ENCODE data around the gene MRPS2. TPM values are rescaled to one million over a fixed set of nuclear protein-coding genes. Genes with fewer than 3 reads are reported as not detected.

Gene MRPS2
- total RNA-seq, 3 donors from 2014 or later (not counting 1 experiment from before 2014, with no cell fraction given): 15.6 to 26.7 (median 24.7) TPM

GRCh38 chr9:135551031-135551430 is 50.5 kb downstream of the MRPS2 start:
- Mint-ChIP-seq H3K4me3 (no peak overlapping the region), H3K9me3 (no peaks in the 10 kb centered on the region), H3K27me3 (ENCODE audit: low read depth in 2 of 2) (peaks cover 0 to 4% of the 10 kb centered on the region in 2 donors), H3K4me1 (no peaks in the 10 kb centered on the region), H3K27ac (no peak overlapping the region), H3K36me3 (no peaks in the 10 kb centered on the region)
- Histone ChIP-seq H3K36me3 (ENCODE audit: control insufficient read depth, insufficient read depth, low read length) (no peaks in the 10 kb centered on the region), H3K9me3 (ENCODE audit: control insufficient read depth, insufficient read depth, low read length) (no peaks in the 10 kb centered on the region), H3K4me3 (ENCODE audit: low read length) (no peak overlapping the region), H3K27me3 (ENCODE audit: control insufficient read depth, insufficient read depth, low read length) (no peaks in the 10 kb centered on the region), H3K4me1 (ENCODE audit: control insufficient read depth, insufficient read depth, low read length) (no peaks in the 10 kb centered on the region), H3K27ac (ENCODE audit: low read length) (no peak overlapping the region)
- no peak for DNase-seq
- TF ChIP-seq, protein P1, sequence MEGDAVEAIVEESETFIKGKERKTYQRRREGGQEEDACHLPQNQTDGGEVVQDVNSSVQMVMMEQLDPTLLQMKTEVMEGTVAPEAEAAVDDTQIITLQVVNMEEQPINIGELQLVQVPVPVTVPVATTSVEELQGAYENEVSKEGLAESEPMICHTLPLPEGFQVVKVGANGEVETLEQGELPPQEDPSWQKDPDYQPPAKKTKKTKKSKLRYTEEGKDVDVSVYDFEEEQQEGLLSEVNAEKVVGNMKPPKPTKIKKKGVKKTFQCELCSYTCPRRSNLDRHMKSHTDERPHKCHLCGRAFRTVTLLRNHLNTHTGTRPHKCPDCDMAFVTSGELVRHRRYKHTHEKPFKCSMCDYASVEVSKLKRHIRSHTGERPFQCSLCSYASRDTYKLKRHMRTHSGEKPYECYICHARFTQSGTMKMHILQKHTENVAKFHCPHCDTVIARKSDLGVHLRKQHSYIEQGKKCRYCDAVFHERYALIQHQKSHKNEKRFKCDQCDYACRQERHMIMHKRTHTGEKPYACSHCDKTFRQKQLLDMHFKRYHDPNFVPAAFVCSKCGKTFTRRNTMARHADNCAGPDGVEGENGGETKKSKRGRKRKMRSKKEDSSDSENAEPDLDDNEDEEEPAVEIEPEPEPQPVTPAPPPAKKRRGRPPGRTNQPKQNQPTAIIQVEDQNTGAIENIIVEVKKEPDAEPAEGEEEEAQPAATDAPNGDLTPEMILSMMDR (IDR thresholded peaks at IDR 0.05): no peak
- WGBS (ENCODE audit: insufficient coverage): 38% methylated on average over 14 of the region's 14 CpGs
- intact Hi-C loops (cut with micrococcal nuclease): no loop called here
- ATAC-seq: no peak

DNA sequence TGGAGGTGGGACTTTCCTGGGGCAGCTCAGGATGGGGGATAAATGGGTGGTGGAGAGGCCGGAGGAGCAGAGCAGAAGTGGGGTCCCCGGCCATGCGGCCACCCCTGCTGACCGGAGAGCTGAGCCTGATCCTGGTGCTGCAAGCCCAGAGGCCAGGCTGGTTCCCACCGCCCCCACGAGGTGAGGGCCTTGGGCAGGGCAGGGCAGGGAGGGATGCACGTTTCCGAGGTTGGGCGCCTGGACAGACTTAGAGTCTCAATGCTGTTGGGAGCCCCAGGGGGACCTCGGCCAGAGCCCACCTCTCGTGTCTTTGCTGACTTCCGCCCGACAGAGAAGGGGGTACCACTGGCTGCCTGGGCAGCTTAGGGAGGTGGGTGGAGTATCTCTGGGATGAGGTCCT is 51.0 kb downstream of the MRPS2 start:
- H3K4me3 ChIP-seq (ENCODE audit: low read length): no peak overlapping the region
- intact Hi-C loops (cut with micrococcal nuclease): no loop called here
- no peaks in the 10 kb centered on the region for H3K27me3 ChIP-seq (ENCODE audit: control insufficient read depth, insufficient read depth, low read length)
- TF ChIP-seq, protein P1 (IDR thresholded peaks at IDR 0.05): no peak
- H3K4me3 Mint-ChIP-seq: no peak overlapping the region
- no peaks in the 10 kb centered on the region for H3K9me3 ChIP-seq (ENCODE audit: control insufficient read depth, insufficient read depth, low read length)
- no peaks in the 10 kb centered on the region for H3K9me3 Mint-ChIP-seq
- no peaks in the 10 kb centered on the region for H3K36me3 Mint-ChIP-seq
- no peak overlapping the region for H3K27ac Mint-ChIP-seq
- ATAC-seq (no peak), DNase-seq (no peak)
- H3K4me1 ChIP-seq (ENCODE audit: control insufficient read depth, insufficient read depth, low read length): no peaks in the 10 kb centered on the region
- no peak overlapping the region for H3K27ac ChIP-seq (ENCODE audit: low read length)
- peaks cover 0 to 4% of the 10 kb centered on the region in 2 donors for H3K27me3 Mint-ChIP-seq (ENCODE audit: low read depth in 2 of 2)
- no peaks in the 10 kb centered on the region for H3K36me3 ChIP-seq (ENCODE audit: control insufficient read depth, insufficient read depth, low read length)
- 91% methylated on average over 13 of the region's 13 CpGs for whole genome bisulfite sequencing (ENCODE audit: insufficient coverage)
- no peaks in the 10 kb centered on the region for H3K4me1 Mint-ChIP-seq

DNA sequence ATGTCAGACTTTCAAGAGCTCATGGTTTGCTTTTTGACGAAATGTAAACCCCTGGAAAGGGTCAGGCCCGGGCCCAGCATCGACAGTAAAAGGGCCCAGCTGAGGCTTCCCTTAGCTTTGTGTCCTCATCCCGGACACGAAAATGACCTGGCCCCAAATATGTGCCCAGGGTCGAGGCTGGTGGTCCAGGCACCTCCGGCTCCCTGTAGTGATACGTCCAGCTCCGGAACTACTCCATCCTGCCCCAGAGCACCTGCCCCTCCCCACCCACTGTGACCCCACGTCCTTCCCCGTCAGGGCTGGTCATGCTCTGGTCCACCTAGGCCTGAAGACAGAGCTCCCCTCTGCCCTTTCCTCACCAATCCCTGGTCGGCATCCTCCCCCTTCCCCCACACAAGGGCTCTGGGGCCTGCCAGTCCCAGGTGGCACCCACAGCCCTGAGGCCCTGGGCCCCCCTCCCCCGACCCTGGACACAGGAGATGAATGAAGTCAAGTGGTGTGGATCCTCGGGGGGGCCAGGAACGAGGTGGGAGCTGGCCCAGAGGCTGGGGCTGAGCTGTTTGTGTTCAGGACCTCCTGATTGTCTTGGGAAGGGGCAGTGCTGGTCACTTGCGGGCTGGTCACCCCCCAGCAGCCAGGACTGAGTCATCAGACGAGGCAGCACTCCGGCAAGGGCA is 51.7 kb downstream of the MRPS2 start:
- Histone ChIP-seq H3K27ac (ENCODE audit: low read length) (no peak overlapping the region), H3K27me3 (ENCODE audit: control insufficient read depth, insufficient read depth, low read length) (no peaks in the 10 kb centered on the region), H3K36me3 (ENCODE audit: control insufficient read depth, insufficient read depth, low read length) (no peaks in the 10 kb centered on the region), H3K4me3 (ENCODE audit: low read length) (no peak overlapping the region), H3K4me1 (ENCODE audit: control insufficient read depth, insufficient read depth, low read length) (no peaks in the 10 kb centered on the region), H3K9me3 (ENCODE audit: control insufficient read depth, insufficient read depth, low read length) (no peaks in the 10 kb centered on the region)
- TF ChIP-seq, protein P1 (IDR thresholded peaks at IDR 0.05): no peak
- Mint-ChIP-seq H3K27me3 (ENCODE audit: low read depth in 2 of 2) (peaks cover 0 to 4% of the 10 kb centered on the region in 2 donors), H3K4me3 (no peak overlapping the region), H3K9me3 (no peaks in the 10 kb centered on the region), H3K4me1 (no peaks in the 10 kb centered on the region), H3K27ac (no peak overlapping the region), H3K36me3 (no peaks in the 10 kb centered on the region)
- WGBS (ENCODE audit: insufficient coverage): 86% methylated on average over 18 of the region's 18 CpGs
- ATAC-seq: no peak
- no peak for DNase-seq
- intact Hi-C loops (cut with micrococcal nuclease): no loop called here

- no peak for DNase-seq
- Mint-ChIP-seq H3K4me1 (no peaks in the 10 kb centered on the region), H3K27ac (no peak overlapping the region), H3K36me3 (no peaks in the 10 kb centered on the region), H3K27me3 (ENCODE audit: low read depth in 2 of 2) (peaks cover 0 to 4% of the 10 kb centered on the region in 2 donors), H3K9me3 (no peaks in the 10 kb centered on the region), H3K4me3 (no peak overlapping the region)
- TF ChIP-seq, protein P1 (IDR thresholded peaks at IDR 0.05): no peak
- Histone ChIP-seq H3K9me3 (ENCODE audit: control insufficient read depth, insufficient read depth, low read length) (no peaks in the 10 kb centered on the region), H3K27me3 (ENCODE audit: control insufficient read depth, insufficient read depth, low read length) (no peaks in the 10 kb centered on the region), H3K27ac (ENCODE audit: low read length) (no peak overlapping the region), H3K36me3 (ENCODE audit: control insufficient read depth, insufficient read depth, low read length) (no peaks in the 10 kb centered on the region), H3K4me1 (ENCODE audit: control insufficient read depth, insufficient read depth, low read length) (no peaks in the 10 kb centered on the region), H3K4me3 (ENCODE audit: low read length) (no peak overlapping the region)
- intact Hi-C loops (cut with micrococcal nuclease): no loop called here
- WGBS (ENCODE audit: insufficient coverage): 86% methylated on average over 13 of the region's 19 CpGs
- ATAC-seq: no peak
Measured at GRCh38 chr9:135552698-135553171, 52.3 kb downstream of the MRPS2 start.

Measured in natural killer cell (primary cell).